Measurements from ENCODE around the gene MORC2.

The MORC2 gene

DNA sequence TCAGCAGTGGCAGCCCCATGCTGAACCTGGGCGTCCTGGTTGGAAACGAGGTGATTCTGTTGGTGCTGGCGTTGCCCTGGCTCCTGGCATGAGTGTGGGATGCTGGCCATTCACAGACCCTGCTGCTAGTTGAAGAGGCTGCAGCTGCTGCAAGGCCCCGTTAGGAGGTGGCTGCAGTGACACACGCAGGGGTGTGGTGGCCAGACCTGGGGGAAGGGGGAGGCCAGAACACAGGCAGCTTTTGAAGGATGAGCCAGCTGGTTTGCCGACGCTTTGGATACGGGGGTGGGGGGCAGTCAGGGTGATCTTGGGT lies 77.2 kb downstream of the MORC2 start:
- TF ChIP-seq CTCF (IDR thresholded peaks at IDR 0.05; ENCODE audit: borderline replicate concordance, insufficient read depth, low read depth, low read length) = no peak

GRCh38 chr22:30890686-30891442 lies 77.7 kb downstream of the MORC2 start:
- TF ChIP-seq CTCF (IDR thresholded peaks at IDR 0.05; ENCODE audit: borderline replicate concordance, insufficient read depth, low read depth, low read length) = peak; percentile 93
- no peak overlapping the region for H3K4me3 ChIP-seq (ENCODE audit: low read depth, low read length)

More for the DNA sequence above, 77.2 kb downstream of the MORC2 start:
- H3K4me3 ChIP-seq (ENCODE audit: low read depth, low read length) = no peak overlapping the region

DNA sequence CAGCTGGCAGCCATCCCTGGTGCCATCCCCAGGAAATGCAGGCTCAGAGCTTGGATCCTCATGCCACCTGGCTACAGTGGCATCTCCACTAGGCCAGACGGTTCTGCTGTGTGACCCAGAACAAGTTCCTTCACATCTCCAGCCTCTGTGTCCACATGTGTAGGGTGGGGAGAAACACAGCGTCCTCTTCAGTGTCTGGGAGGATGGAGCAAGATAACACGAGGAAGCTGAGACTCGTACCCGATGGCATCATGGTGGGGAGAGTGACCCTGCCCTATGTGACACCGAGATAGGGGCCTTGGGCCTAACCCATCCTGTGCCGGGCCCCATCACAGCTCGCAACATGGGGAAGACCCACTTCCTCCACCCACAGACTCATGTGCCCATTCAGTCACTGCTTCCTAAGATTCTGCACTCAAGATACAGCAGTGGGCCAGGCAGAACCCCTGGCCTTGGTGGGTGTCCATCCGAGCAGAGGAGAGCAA lies 78.5 kb downstream of the MORC2 start:
- TF ChIP-seq CTCF (IDR thresholded peaks at IDR 0.05; ENCODE audit: borderline replicate concordance, insufficient read depth, low read depth, low read length) = no peak
- H3K4me3 ChIP-seq (ENCODE audit: low read depth, low read length) = no peak overlapping the region

DNA sequence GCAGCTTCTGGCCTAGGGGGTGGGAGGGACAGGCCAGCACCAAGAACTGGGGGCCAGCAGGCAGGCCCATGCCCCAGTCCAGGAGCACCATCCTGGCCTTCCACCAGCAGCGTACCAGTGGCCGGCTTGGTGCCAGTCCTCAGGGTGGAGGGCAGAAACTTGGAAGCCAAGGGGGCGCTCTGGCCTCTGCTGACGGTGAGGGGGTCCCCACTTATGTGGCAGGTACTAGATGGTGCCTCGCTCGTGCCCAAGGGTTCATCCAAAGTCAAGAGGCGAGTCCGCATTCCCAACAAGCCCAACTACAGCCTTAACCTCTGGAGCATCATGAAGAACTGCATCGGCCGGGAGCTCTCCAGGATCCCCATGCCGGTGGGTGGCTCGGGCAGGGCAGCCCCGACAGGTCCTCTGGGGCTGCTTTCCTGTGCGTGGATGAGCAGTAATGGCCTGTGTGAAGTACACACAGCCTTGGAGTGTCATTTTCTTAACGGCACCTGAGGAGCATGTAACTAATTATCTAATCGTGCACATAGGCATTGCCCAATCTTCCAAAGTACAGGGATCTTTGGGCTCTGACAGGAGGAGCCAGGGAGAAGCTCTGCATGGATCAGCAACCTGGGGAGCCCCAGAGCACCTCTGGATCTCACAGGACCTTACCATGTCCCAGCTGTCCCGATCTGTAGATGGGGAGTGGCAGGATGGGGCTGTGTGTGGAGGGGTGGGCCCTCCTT lies 79.1 kb downstream of the MORC2 start:
- no peak overlapping the region for H3K4me3 ChIP-seq (ENCODE audit: low read depth, low read length)
- TF ChIP-seq CTCF (IDR thresholded peaks at IDR 0.05; ENCODE audit: borderline replicate concordance, insufficient read depth, low read depth, low read length) = no peak

DNA sequence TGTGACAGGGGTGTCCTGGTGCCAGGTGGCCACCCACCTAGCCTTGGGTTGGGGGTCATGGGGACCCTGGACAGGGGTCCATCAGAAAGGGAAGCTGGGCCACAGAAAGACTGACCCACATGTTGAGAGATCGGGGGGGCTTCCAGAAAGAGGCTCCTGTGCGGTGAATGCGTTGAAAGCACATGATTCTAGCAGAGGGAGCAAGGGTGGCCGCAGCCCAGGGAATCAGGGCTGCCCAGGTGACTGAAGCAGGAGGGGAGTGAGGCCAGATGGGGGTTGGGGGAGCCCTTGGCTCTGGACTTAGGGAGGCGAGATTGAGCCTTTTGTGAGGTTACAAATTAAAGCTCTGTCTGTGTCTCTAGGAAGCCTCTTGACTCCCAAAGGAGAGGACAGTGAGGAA lies 80.7 kb downstream of the MORC2 start:
- no peak for TF ChIP-seq CTCF (IDR thresholded peaks at IDR 0.05; ENCODE audit: borderline replicate concordance, insufficient read depth, low read depth, low read length)
- H3K4me3 ChIP-seq (ENCODE audit: low read depth, low read length) = no peak overlapping the region

DNA sequence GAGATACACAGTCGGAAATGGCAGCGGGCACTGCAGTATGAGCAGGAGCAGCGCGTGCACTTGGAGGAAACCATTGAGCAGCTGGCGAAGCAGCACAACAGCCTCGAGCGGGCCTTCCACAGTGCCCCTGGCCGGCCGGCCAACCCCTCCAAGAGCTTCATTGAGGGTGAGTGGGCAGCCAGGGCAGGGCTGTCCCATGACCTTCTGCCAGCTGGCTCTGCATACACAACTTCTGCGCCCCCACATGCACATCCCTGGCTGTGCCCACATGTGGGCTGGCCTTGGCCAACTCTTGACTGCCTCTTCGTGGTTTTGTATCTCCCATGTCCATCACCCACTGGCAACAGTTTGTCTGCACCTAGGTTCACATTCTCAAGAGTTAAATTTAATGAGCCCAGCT lies 81.1 kb downstream of the MORC2 start:
- TF ChIP-seq CTCF (IDR thresholded peaks at IDR 0.05; ENCODE audit: borderline replicate concordance, insufficient read depth, low read depth, low read length) = no peak
- H3K4me3 ChIP-seq (ENCODE audit: low read depth, low read length) = no peak overlapping the region

DNA sequence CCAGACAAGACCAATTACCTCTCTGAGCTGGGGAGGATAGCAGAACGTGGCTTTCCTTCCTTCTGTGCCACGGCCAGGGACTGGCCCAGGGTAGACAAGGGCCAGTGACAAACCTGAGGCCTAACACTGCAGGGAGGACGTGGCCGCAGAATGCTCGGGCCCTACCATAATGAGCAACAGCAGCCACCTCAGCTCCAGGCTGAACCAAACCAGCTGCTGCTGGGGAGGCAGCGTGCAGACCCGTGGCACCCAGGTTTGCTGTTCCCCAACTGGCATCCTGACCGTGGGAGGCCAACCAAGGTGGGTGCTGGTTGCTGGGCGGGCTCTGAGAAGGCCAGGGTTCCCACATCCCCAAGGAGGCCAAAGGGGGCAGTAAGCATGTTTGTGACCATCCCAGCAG lies 83.0 kb downstream of the MORC2 start:
- TF ChIP-seq CTCF (IDR thresholded peaks at IDR 0.05; ENCODE audit: borderline replicate concordance, insufficient read depth, low read depth, low read length) = no peak
- no peak overlapping the region for H3K4me3 ChIP-seq (ENCODE audit: low read depth, low read length)
